Motor neuron (in vitro differentiated cells): ENCODE measurements around the gene ANKLE1. TPM values are rescaled to one million over a fixed set of nuclear protein-coding genes. Genes with fewer than 3 reads are reported as not detected.
"Not testable (repeated sequence)": the region's sequence is repeated elsewhere in the genome, so short reads cannot be mapped to it uniquely, and the experiment has no call there.

Experiments
- ATAC-seq, 8 experiments: fragments of 200-7000 bp; cut with Tn5 transposase; replicated peaks in 6 of 8; 2 replicates each; pipeline ENCODE4 v1.8.0; 2021; ENCODE audit warnings: mild to moderate bottlenecking in 8 of 8, moderate library complexity in 8 of 8
- H3K27ac ChIP-seq, 2 donors: fragments of 250-450 bp; sonication (Bioruptor Pico); 2 replicates each; pipeline ENCODE4 v1.9.0; 2021; ENCODE audit warnings: antibody characterized with exemption in 2 of 2, mild to moderate bottlenecking in 2 of 2, moderate library complexity in 1 of 2
- H3K4me1 ChIP-seq, 2 donors: fragments of 250-450 bp; sonication (Bioruptor Pico); replicated peaks in 1 of 2; 2 replicates each; pipeline ENCODE4 v1.6.1; 2021; ENCODE audit warnings: antibody characterized with exemption in 2 of 2, mild to moderate bottlenecking in 2 of 2, moderate library complexity in 1 of 2
- H3K4me3 ChIP-seq, 5 donors: fragments of 250-450 bp; sonication (Bioruptor Pico); 2 replicates each; pipeline ENCODE4 v1.9.0; 2021; ENCODE audit warnings: antibody characterized with exemption in 5 of 5, mild to moderate bottlenecking in 5 of 5, moderate library complexity in 4 of 5
- WGBS, 10 experiments: fragments of 450-650 bp; shearing (Covaris generic); methylation state at CpG; one replicate each; pipeline ENCODE4 v1.0.0; 2022; 5-methylcytosine and 5-hydroxymethylcytosine counted together
- in situ Hi-C, 9 experiments: fragments of 400-800 bp; cut with MboI; loops; one replicate each; pipeline ENCODE4 v1.15.0; 2021; ENCODE audit warnings: low sequenced_read_pairs in 9 of 9, low pct_unique_long_range_greater_than_20kb in 2 of 9; ENCODE audit not compliant: unreplicated experiment in 9 of 9
- total RNA-seq, 8 experiments: library from RNA; unstranded; fragments of 300-600 nt; gene quantifications; 2 replicates each; pipeline versions ENCODE4 v1.2.3 to v1.2.4, GENCODE V29; 2022

Gene ANKLE1
- total RNA-seq, 8 experiments from 2014 or later, result 0.46 to 2.9 (median 1.4) TPM

DNA sequence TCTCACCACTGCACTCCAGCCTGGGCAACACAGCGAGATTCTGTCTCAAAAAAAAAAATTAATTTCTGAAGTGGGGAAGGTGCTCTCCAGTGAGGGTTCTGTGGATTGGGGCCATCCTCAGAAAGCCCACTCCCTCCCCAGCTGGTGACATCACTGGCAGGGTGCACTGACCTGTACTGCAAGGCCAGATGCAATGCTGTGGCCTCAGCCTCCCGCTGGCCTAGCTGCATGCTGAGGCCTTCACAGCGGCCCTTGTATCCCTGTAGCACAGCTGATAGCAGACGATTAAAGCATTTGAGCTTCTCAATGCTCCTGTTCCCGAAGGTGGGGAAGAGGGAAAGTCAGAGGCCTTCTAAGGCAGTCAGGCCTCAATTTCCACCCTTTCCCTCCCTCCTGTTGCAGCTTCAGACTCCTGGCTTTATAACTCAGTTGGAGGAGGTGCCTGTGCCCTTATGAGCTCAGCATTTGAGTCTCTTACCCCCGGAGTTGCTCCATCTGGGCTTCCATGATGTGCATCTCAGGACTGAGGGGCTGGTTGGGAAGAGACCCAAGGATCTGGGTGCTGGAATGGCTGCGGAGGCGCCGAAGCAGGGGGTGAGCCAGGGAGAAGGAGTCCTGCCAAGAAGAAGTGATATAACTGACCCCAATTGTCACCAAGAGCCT is 22.5 kb upstream of the ANKLE1 start:
- Histone ChIP-seq H3K4me1 (no peaks in the 10 kb centered on the region), H3K27ac (no peak overlapping the region), H3K4me3 (no peak overlapping the region)
- 43 to 90% (median 83%) methylated on average over 2 to 4 of the region's 9 CpGs; no CpG with 5 or more reads in 2 of the 10 experiments for WGBS, 10 experiments
- in situ Hi-C loops, result no loop called here
- ATAC-seq, result no peak

DNA sequence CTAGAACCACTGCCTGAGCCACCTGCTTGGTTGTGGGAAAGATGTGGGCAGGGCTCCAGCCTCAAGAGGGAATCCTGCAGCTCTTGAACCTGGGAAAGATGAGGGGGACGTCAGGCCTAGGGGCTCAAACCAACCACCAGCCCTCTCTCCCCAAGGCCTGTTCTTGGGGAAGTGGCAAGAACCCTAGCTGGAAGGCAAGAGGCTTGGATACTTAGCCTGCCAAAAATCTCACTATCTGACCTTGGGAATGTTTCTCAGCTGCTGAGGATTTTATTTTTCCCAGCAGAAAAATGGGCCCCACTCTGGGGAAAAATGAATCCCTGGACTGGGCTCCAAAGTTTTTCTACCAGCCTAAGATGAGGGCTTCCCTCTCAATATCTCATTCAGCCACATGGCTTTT is 21.8 kb upstream of the ANKLE1 start:
- Histone ChIP-seq H3K27ac (no peak overlapping the region), H3K4me1 (no peaks in the 10 kb centered on the region), H3K4me3 (no peak overlapping the region)
- 20 to 56% methylated on average over 1 of the region's 1 CpG; no CpG with 5 or more reads in 8 of the 10 experiments for WGBS, 10 experiments
- in situ Hi-C loops, result no loop called here
- ATAC-seq, result no peak

DNA sequence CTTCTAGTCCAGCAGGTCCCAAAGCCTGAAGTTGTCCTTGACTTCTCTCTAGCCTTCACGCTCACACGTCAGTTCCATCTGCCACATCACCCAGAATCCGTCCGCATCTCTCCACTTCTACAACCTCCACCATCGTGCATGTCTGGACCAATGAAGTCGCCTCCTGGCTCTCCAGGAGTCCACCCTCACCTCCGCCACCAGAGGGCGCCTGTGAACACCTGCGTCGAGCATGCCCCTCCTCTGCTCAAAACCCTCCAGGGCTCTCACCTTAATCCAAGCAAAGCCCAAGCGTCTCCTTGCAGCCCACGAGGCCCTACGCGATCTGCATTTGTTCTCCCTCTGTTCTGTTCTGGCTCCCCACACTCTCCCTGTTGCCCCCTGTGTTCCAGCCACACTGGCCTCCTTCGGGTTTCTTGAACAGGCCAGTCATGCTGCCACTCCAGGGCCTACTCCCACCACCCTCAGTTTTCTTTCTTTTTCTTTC is 20.8 kb upstream of the ANKLE1 start:
- peak in 7 of 8 experiments; percentile 40 to 100 (median 98) for ATAC-seq
- 0 to 43% (median 17%) methylated on average over 1 to 14 of the region's 15 CpGs; no CpG with 5 or more reads in 1 of the 10 experiments for WGBS, 10 experiments
- H3K4me3 ChIP-seq, result no peak overlapping the region
- in situ Hi-C loops, result no loop called here
- no peak overlapping the region for H3K27ac ChIP-seq
- no peaks in the 10 kb centered on the region for H3K4me1 ChIP-seq

DNA sequence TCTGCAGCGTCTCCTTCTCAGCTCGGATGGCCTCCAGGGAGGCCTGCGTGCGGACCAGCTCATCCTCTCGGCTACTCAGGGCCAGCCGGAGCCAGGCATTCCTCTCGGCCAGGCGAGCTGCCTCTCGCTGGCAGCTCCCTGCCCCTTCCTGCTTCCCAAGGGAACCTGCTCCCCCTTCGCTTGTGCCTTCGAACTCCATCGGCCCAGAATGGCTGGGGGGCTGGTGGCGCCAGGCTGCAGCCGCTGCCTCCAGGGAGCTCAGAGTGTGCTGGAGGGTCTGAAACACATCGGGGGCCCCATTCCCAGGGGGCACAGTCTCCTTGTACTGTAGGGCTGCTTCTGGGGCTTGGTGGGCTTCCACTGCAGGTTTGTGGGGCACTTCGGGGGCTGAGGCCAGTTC is 19.1 kb upstream of the ANKLE1 start:
- no peak overlapping the region for H3K27ac ChIP-seq
- H3K4me1 ChIP-seq, result peaks cover 4% of the 10 kb centered on the region in 2 donors
- in situ Hi-C loops, result no loop called here
- no peak for ATAC-seq
- H3K4me3 ChIP-seq, result no peak overlapping the region
- WGBS, 10 experiments, result 20 to 77% (median 72%) methylated on average over 1 to 9 of the region's 16 CpGs; no CpG with 5 or more reads in 6 of the 10 experiments

DNA sequence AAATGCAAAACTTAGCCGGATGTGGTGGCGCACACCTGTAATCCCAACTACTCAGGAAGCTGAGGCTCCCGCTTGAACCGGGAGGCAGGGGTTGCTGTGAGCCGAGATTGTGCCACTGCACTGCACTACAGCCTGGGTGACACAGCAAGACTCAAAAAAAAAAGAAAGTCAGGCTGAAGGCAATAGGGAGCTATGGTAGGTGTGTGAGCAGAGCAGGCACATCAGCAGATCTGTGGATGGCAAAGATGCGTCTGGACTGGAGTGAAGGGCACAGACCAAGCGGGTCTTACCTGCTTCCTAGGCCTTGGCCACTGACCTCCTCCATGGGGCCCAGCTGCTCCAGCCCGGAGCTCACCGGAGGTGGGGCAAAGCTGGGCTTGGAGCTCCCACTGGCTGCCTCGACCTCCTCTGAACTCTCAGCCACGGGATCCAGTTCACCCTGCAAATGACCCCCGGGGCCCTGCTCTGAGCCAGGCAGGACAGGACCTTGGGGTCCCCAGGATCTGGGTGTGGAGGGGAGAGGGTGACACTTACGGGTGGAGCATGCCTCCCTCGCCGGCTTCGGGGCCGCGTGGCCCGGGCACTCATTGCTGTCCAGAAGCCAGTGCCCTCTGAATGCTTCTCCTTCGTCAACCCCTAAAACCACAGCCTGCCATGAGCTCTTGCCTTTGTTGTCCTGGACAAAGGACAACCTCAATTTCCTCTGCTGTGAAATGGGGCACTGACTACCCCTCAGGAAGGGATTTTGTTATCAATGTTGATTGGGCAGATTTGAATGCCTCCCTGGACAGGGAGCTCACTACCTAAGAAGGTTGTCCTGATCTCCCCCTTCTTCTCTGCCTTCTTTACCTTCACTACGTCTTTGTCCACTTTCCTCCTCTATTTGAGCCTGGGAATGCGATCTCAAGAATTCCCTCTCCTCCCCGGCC is 17.7 kb upstream of the ANKLE1 start:
- Histone ChIP-seq H3K4me3 (no peak overlapping the region), H3K27ac (no peak overlapping the region), H3K4me1 (peaks cover 4% of the 10 kb centered on the region in 2 donors)
- 71 to 98% (median 86%) methylated on average over 1 to 12 of the region's 23 CpGs; no CpG with 5 or more reads in 2 of the 10 experiments for WGBS, 10 experiments
- ATAC-seq, result no peak
- in situ Hi-C loops, result no loop called here

DNA sequence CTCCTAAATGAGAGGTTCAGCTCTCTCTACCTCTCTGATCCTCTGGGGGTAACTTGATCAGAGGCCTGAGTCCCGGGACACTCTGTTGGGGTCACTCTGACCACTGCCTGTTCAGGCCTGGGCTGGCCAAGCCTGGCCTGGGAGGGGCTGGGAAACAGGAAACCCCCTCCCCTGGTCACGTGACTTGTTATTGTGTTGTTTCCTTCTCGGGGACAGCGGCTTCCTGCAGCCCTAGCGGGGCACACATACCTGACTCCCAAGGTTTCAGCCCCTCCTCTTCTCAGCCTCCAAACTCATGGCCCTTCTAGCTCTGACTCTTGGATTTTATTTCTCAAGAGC is 17.1 kb upstream of the ANKLE1 start, which contains the start of gene USHBP1:
Gene USHBP1, minus strand, starts transcription at position 105 of the 339 bp plus-strand sequence. CDS start 446 bp downstream, outside the sequence.
- Histone ChIP-seq H3K4me3 (no peak within 1 kb of the TSS), H3K27ac (no peak within 1 kb of the TSS), H3K4me1 (peaks cover 4% of the 10 kb centered on the region in 2 donors)
- in situ Hi-C loops, result no loop called here
- no peak for ATAC-seq
- 20 to 60% (median 32%) methylated on average over 1 to 5 of the region's 5 CpGs; no CpG with 5 or more reads in 4 of the 10 experiments for WGBS, 10 experiments

DNA sequence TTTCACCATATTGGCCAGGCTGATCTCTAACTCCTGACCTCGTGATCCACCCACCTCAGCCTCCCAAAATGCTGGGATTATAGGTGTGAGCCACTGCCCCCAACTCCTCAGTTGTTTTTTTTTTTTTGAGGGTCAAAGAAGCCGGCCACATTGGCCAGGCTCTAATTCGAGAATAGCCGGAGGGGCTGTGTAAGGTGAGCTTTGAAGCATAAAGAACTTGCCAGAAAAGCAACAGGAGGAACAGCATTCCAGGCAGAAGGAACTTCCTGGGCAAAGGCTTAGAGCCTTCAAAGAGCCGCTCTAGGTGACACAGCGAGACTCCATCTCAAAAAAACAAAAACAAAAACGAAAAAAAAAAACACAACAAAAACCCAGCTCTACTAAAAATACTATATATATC is 15.7 kb upstream of the ANKLE1 start:
- ATAC-seq, result no peak
- H3K4me1 ChIP-seq, result peaks cover 4% of the 10 kb centered on the region in 2 donors
- 68 to 100% (median 91%) methylated on average over 2 to 7 of the region's 7 CpGs; no CpG with 5 or more reads in 1 of the 10 experiments for WGBS, 10 experiments
- H3K27ac ChIP-seq, result no peak overlapping the region
- H3K4me3 ChIP-seq, result no peak overlapping the region
- in situ Hi-C loops, result no loop called here

DNA sequence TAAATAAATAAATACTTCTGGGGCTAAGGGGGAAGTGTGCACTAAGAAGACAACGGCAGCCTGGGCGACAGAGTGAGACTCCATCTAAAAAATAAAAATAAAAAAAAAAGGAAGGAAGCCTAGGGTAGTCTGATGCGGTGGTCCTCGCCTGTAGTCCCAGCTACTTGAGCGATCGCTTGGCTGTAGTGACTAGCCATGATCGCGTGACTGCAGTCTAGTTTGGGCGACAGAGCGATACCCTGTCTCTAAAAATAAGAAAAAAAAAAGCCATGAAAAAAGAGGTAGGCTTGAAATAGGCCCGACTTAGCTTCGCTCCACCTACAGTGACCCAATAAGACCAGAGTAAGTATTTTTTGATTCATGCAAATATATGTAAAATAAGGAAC is 15.1 kb upstream of the ANKLE1 start:
- in situ Hi-C loops, result no loop called here
- peaks cover 4% of the 10 kb centered on the region in 2 donors for H3K4me1 ChIP-seq
- no peak for ATAC-seq
- no peak overlapping the region for H3K4me3 ChIP-seq
- 72 to 100% (median 88%) methylated on average over 4 to 12 of the region's 12 CpGs for WGBS, 10 experiments
- peak overlapping the region in 1 of 2 donors; percentile 5 for H3K27ac ChIP-seq

DNA sequence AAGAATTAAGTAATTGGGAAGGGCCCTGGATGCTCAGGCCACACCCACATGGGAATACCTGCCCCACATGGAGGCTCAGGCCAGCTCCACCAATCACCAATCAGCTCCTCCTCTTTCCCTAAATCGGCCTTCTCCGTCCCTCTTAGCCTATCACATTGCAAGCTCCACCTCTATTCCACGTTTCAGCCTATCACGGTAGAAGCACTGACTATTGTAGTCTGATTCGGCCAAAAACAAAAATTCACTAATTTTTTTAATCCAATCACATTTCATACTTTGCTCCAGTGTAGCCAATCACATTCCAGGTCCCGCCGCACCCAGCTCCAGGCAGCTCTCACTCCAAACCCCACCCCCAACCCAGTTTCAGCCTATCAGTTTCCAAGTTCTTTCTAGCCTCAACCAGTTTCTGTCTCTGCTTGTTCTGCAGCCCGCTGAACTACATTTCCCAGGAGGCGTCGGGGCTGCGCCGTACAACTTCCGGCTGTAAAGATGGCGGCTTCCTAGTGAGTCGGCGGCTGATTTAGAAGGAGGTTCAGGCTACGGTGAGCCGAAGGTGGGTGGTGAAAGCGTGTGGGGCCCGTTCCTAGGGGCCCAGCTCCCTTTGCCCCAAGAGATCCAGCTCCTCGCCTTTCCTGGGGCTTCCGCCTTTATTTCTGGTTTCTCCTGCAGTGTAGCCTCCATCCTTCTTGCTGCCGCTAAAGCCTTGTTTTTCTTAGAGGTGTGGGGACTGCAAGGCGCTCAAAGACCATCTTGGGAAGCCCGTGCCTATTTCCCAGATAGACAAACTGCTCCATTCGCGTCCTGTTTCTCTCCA is 14.5 kb upstream of the ANKLE1 start, which contains the start of gene BABAM1:
Gene BABAM1, plus strand, starts transcription at position 469 of the 814 bp plus-strand sequence. CDS start 1,364 bp downstream, outside the sequence.
- Histone ChIP-seq H3K4me3 (peak within 1 kb of the TSS; percentile 58 to 88 (median 79)), H3K4me1 (peaks cover 4% of the 10 kb centered on the region in 2 donors), H3K27ac (peak within 1 kb of the TSS; percentile 70 to 90)
- in situ Hi-C loops, result no loop called here
- peak; percentile 93 to 97 (median 95) for ATAC-seq
- WGBS, 10 experiments, result 0 to 20% (median 0%) methylated on average over 1 to 16 of the region's 27 CpGs; no CpG with 5 or more reads in 1 of the 10 experiments

DNA sequence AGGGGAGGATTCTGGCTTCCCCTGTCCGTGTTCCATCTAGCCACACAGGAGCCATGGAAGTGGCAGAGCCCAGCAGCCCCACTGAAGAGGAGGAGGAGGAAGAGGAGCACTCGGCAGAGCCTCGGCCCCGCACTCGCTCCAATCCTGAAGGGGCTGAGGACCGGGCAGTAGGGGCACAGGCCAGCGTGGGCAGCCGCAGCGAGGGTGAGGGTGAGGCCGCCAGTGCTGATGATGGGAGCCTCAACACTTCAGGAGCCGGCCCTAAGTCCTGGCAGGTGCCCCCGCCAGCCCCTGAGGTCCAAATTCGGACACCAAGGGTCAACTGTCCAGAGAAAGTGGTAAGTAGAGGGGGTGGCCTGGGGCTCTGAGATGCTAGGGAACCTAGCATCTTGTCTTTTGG is 12.9 kb upstream of the ANKLE1 start:
- H3K4me3 ChIP-seq, result no peak overlapping the region
- no peak for ATAC-seq
- H3K27ac ChIP-seq, result no peak overlapping the region
- 67 to 100% (median 91%) methylated on average over 1 to 4 of the region's 13 CpGs; no CpG with 5 or more reads in 4 of the 10 experiments for WGBS, 10 experiments
- H3K4me1 ChIP-seq, result peaks cover 4% of the 10 kb centered on the region in 2 donors
- in situ Hi-C loops, result no loop called here

DNA sequence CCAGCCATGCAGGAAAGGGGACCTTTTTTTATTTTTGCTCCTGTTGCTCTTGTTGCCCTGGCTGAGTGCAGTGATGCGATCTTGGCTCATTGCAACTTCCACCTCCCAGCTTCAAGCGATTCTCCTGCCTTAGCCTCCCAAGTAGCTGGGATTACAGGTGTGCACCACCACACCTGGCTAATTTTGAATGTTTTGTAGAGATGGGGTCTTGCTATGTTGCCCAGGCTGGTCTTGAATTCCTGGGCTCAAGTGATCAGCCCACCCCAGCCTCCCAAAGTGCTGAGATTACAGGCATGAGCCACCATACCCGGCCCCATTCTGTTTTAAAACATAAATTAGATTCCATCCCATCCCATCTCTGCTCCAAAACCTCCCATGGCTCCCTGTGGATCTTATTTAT is 6.8 kb upstream of the ANKLE1 start:
- ATAC-seq, H3K4me1 ChIP-seq, H3K4me3 ChIP-seq, H3K27ac ChIP-seq: not testable (repeated sequence)
- in situ Hi-C loops, result loop anchor here in 5 of 9 experiments (25.0 kb wide), 1 partner anchor 213 kb away; no protein-coding TSS in a partner anchor
- 83 to 100% (median 100%) methylated on average over 1 to 3 of the region's 3 CpGs; no CpG with 5 or more reads in 4 of the 10 experiments for WGBS, 10 experiments

DNA sequence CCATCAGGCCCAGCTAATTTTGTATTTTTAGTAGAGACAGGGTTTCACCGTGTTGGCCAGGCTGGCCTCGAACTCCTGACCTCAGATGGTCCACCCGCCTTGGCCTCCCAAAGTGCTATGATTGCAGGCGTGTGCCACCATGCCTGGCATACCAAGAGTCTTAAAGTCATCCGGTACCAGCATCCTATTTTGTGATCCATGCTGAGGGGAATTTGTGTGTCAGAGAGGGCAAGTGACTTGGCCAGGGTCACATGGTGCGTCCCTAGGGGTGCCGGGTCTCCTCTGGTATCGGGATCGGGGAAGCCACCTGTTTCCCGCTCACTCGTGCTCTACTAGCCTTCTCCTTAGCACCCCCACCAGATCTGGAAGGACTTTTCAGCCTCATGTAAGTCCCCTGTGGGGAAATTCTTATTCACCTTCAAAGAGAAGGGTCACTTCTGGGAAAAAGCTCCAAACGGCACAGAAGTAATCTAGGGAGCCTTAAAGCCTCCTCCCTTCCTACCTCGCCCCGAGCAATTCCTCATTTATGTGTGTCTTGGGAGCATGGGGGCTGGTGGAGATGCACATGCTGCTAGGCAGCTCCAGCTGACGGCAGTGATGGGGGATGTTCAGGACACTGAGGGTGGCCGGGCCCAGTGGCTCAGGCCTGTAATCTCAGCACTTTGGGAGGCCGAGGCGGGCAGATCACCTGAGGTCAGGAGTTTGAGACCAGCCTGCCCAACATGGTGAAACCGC is 6.1 kb upstream of the ANKLE1 start:
- Histone ChIP-seq H3K4me1 (no peaks in the 10 kb centered on the region), H3K27ac (no peak overlapping the region), H3K4me3 (no peak overlapping the region)
- WGBS, 10 experiments, result 83 to 100% (median 90%) methylated on average over 3 to 9 of the region's 19 CpGs; no CpG with 5 or more reads in 4 of the 10 experiments
- in situ Hi-C loops, result loop anchor here in 5 of 9 experiments (25.0 kb wide), 1 partner anchor 213 kb away; no protein-coding TSS in a partner anchor
- no peak for ATAC-seq
